Liver (tissue), 9 donors: ENCODE measurements around the gene FBXL2. TPM values are rescaled to one million over a fixed set of nuclear protein-coding genes. Genes with fewer than 3 reads are reported as not detected.

ENCODE experiments used
- DNase-seq: peaks from one replicate; pipeline ENCODE4 v3.0.0-alpha.2; 2017; ENCODE audit warnings: low spot score
- H3K27ac ChIP-seq, 2 donors: one replicate each; pipeline ENCODE4 v1.7.0; 2013; ENCODE audit warnings: inconsistent platforms in 2 of 2, low read length in 2 of 2, control low read depth in 1 of 2, low read depth in 1 of 2, mild to moderate bottlenecking in 1 of 2
- H3K27me3 ChIP-seq, 4 donors: one replicate each; pipeline versions ENCODE4 v1.6.1 to v1.7.0; 2013; ENCODE audit warnings: low read length in 3 of 4, inconsistent platforms in 1 of 4, mild to moderate bottlenecking in 1 of 4, moderate library complexity in 1 of 4; ENCODE audit not compliant: control insufficient read depth in 4 of 4, insufficient read depth in 4 of 4
- H3K36me3 ChIP-seq, 4 donors: one replicate each; pipeline versions ENCODE4 v1.6.1 to v1.7.0; 2013; ENCODE audit warnings: low read length in 3 of 4, mild to moderate bottlenecking in 3 of 4, low read depth in 1 of 4, moderate library complexity in 1 of 4; ENCODE audit not compliant: control insufficient read depth in 4 of 4, insufficient read depth in 3 of 4
- H3K4me1 ChIP-seq, 4 donors: one replicate each; pipeline versions ENCODE4 v1.6.1 to v1.7.0; 2013; ENCODE audit warnings: low read length in 3 of 4, mild to moderate bottlenecking in 3 of 4, moderate library complexity in 1 of 4; ENCODE audit not compliant: control insufficient read depth in 4 of 4, insufficient read depth in 4 of 4
- H3K4me3 ChIP-seq, 3 donors: one replicate each; pipeline versions ENCODE4 v1.6.1 to v1.7.0; 2013; ENCODE audit warnings: low read length in 3 of 3, control low read depth in 1 of 3, low read depth in 1 of 3, mild to moderate bottlenecking in 1 of 3
- H3K9ac ChIP-seq, 2 donors: one replicate each; pipeline ENCODE4 v1.7.0; 2013; ENCODE audit warnings: low read length in 2 of 2, mild to moderate bottlenecking in 2 of 2, moderate library complexity in 2 of 2, control low read depth in 1 of 2, low read depth in 1 of 2
- H3K9me3 ChIP-seq, 4 donors: one replicate each; pipeline versions ENCODE4 v1.6.1 to v1.7.0; 2013; ENCODE audit warnings: low read length in 3 of 4; ENCODE audit not compliant: control insufficient read depth in 4 of 4
- EGR1 ChIP-seq, 2 donors: IDR thresholded peaks; 2 replicates each; pipeline ENCODE4 v1.6.1; 2016 to 2018; ENCODE audit warnings: antibody characterized with exemption in 2 of 2, low read depth in 2 of 2
- FOXA1 ChIP-seq: IDR thresholded peaks from 2 replicates; pipeline ENCODE4 v1.6.1; 2016; ENCODE audit warnings: antibody characterized with exemption
- FOXA2 ChIP-seq: IDR thresholded peaks from 2 replicates; pipeline ENCODE4 v1.6.1; 2016; ENCODE audit warnings: antibody characterized with exemption
- GABPA ChIP-seq, 2 donors: IDR thresholded peaks in 1 of 2; conservative IDR thresholded peaks in 1 of 2; 2 replicates each; pipeline ENCODE4 v1.6.1; 2016; ENCODE audit warnings: antibody characterized with exemption in 2 of 2, mild to moderate bottlenecking in 1 of 2, moderate library complexity in 1 of 2
- HNF4A ChIP-seq, 2 donors: conservative IDR thresholded peaks; 2 replicates each; pipeline ENCODE4 v1.6.1; 2016; ENCODE audit warnings: antibody characterized with exemption in 2 of 2, mild to moderate bottlenecking in 2 of 2
- HNF4G ChIP-seq: IDR thresholded peaks from 2 replicates; pipeline ENCODE4 v1.6.1; 2016; ENCODE audit warnings: antibody characterized with exemption
- JUND ChIP-seq, 2 donors: IDR thresholded peaks; 2 replicates each; pipeline ENCODE4 v1.6.1; 2016; ENCODE audit warnings: antibody characterized with exemption in 2 of 2
- NR2F2 ChIP-seq: IDR thresholded peaks from 2 replicates; pipeline ENCODE4 v1.6.1; 2016; ENCODE audit warnings: antibody characterized with exemption
- RAD21 ChIP-seq, 2 donors: IDR thresholded peaks; 2 replicates each; pipeline ENCODE4 v1.6.1; 2016; ENCODE audit warnings: antibody characterized with exemption in 2 of 2, mild to moderate bottlenecking in 2 of 2
- RXRA ChIP-seq, 2 donors: IDR thresholded peaks; 2 replicates each; pipeline ENCODE4 v1.6.1; 2017 to 2018; ENCODE audit warnings: antibody characterized with exemption in 2 of 2, mild to moderate bottlenecking in 1 of 2
- SP1 ChIP-seq: IDR thresholded peaks from 2 replicates; pipeline ENCODE4 v1.6.1; 2018; ENCODE audit warnings: antibody characterized with exemption, mild to moderate bottlenecking
- TAF1 ChIP-seq: conservative IDR thresholded peaks from 2 replicates; pipeline ENCODE4 v1.6.1; 2016; ENCODE audit warnings: antibody characterized with exemption, mild to moderate bottlenecking
- YY1 ChIP-seq: IDR thresholded peaks from 2 replicates; pipeline ENCODE4 v1.6.1; 2016; ENCODE audit warnings: antibody characterized with exemption, mild to moderate bottlenecking
- polyA plus RNA-seq, 2 donors: library from polyadenylated mRNA; stranded (reverse) in 1 of 2; unstranded in 1 of 2; fragments of 200-250 nt in 1 of 2; fragments of >200 nt in 1 of 2; fragmentation: Nextera tagmentation in 1 of 2; extraction: Ambion mirVana in 1 of 2; gene quantifications; one replicate each; pipeline versions ENCODE4 v1.2.1 to v1.2.3, GENCODE V29; 2013 to 2015
- total RNA-seq, 2 donors: library from RNA; depleted of rRNA; stranded (reverse); fragments of >200 nt; gene quantifications; one replicate each; pipeline ENCODE4 v1.2.3, GENCODE V29; 2014
- TF ChIP-seq, protein P1 (sequence below): fragments of 150-350 bp; IDR thresholded peaks from 2 replicates; pipeline ENCODE4 v1.5.1; 2017; ENCODE audit warnings: improper control_type of control experiment, low read depth, low read length; ENCODE audit not compliant: missing input control
- TF ChIP-seq, protein P2 (sequence below): IDR thresholded peaks from 2 replicates; pipeline ENCODE4 v1.6.1; 2016; ENCODE audit warnings: antibody characterized with exemption
- TF ChIP-seq, protein P3 (sequence below): IDR thresholded peaks from 2 replicates; pipeline ENCODE4 v1.6.1; 2016; ENCODE audit warnings: antibody characterized with exemption, mild to moderate bottlenecking
- TF ChIP-seq, protein P4 (sequence below): IDR thresholded peaks from 2 replicates; pipeline ENCODE4 v1.6.1; 2016; ENCODE audit warnings: antibody characterized with exemption
- TF ChIP-seq, protein P5 (sequence below): IDR thresholded peaks from 2 replicates; pipeline ENCODE4 v1.6.1; 2016; ENCODE audit warnings: antibody characterized with exemption
- donor health status: healthy.
- donor health status: healthy.
- donor health status: healthy.
- donor health status: healthy.
- donor health status: healthy.

Gene FBXL2
- total and polyA plus RNA-seq, 4 donors: 0.24 to 1.3 (median 0.81) TPM

DNA sequence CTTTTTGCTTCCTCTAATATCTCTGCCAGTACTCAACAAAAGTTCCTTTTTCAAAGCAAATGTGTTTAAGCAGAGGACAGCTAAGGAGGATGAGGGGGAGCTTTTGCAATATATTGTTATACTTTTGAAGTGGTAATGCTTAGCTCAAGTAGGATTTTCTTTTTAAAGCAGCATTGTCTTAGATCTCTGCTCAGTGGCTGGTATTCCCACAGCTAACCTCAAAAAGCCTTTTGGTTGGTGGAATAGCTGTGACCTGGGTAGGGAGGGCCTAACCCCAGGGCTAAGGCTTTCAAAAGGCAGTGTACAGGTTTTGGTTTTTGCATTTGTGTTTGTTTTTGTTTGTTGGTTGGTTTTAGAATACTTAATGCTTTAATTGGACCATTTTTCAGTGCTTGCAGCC is 86.8 kb downstream of the FBXL2 start:
- no peak overlapping the region for H3K4me3 ChIP-seq
- TF ChIP-seq NR2F2 (no peak), YY1 (no peak), SP1 (no peak), RXRA (IDR thresholded peaks at IDR 0.05) (no peak), TAF1 (no peak), JUND (IDR thresholded peaks at IDR 0.05) (no peak), RAD21 (IDR thresholded peaks at IDR 0.05) (no peak), GABPA (IDR thresholded peaks at IDR 0.05 in 1 of 2, conservative IDR thresholded peaks at IDR 0.05 in 1 of 2) (no peak), HNF4A (conservative IDR thresholded peaks at IDR 0.05) (no peak), FOXA2 (no peak), EGR1 (IDR thresholded peaks at IDR 0.05; ENCODE audit: low read depth in 2 of 2) (no peak), HNF4G (no peak), FOXA1 (no peak)
- TF ChIP-seq, protein P1, sequence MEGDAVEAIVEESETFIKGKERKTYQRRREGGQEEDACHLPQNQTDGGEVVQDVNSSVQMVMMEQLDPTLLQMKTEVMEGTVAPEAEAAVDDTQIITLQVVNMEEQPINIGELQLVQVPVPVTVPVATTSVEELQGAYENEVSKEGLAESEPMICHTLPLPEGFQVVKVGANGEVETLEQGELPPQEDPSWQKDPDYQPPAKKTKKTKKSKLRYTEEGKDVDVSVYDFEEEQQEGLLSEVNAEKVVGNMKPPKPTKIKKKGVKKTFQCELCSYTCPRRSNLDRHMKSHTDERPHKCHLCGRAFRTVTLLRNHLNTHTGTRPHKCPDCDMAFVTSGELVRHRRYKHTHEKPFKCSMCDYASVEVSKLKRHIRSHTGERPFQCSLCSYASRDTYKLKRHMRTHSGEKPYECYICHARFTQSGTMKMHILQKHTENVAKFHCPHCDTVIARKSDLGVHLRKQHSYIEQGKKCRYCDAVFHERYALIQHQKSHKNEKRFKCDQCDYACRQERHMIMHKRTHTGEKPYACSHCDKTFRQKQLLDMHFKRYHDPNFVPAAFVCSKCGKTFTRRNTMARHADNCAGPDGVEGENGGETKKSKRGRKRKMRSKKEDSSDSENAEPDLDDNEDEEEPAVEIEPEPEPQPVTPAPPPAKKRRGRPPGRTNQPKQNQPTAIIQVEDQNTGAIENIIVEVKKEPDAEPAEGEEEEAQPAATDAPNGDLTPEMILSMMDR: no peak
- TF ChIP-seq, protein P2, sequence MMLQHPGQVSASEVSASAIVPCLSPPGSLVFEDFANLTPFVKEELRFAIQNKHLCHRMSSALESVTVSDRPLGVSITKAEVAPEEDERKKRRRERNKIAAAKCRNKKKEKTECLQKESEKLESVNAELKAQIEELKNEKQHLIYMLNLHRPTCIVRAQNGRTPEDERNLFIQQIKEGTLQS: no peak
- TF ChIP-seq, protein P3, sequence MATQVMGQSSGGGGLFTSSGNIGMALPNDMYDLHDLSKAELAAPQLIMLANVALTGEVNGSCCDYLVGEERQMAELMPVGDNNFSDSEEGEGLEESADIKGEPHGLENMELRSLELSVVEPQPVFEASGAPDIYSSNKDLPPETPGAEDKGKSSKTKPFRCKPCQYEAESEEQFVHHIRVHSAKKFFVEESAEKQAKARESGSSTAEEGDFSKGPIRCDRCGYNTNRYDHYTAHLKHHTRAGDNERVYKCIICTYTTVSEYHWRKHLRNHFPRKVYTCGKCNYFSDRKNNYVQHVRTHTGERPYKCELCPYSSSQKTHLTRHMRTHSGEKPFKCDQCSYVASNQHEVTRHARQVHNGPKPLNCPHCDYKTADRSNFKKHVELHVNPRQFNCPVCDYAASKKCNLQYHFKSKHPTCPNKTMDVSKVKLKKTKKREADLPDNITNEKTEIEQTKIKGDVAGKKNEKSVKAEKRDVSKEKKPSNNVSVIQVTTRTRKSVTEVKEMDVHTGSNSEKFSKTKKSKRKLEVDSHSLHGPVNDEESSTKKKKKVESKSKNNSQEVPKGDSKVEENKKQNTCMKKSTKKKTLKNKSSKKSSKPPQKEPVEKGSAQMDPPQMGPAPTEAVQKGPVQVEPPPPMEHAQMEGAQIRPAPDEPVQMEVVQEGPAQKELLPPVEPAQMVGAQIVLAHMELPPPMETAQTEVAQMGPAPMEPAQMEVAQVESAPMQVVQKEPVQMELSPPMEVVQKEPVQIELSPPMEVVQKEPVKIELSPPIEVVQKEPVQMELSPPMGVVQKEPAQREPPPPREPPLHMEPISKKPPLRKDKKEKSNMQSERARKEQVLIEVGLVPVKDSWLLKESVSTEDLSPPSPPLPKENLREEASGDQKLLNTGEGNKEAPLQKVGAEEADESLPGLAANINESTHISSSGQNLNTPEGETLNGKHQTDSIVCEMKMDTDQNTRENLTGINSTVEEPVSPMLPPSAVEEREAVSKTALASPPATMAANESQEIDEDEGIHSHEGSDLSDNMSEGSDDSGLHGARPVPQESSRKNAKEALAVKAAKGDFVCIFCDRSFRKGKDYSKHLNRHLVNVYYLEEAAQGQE: no peak
- TF ChIP-seq, protein P4, sequence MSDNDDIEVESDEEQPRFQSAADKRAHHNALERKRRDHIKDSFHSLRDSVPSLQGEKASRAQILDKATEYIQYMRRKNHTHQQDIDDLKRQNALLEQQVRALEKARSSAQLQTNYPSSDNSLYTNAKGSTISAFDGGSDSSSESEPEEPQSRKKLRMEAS: no peak
- TF ChIP-seq, protein P5, sequence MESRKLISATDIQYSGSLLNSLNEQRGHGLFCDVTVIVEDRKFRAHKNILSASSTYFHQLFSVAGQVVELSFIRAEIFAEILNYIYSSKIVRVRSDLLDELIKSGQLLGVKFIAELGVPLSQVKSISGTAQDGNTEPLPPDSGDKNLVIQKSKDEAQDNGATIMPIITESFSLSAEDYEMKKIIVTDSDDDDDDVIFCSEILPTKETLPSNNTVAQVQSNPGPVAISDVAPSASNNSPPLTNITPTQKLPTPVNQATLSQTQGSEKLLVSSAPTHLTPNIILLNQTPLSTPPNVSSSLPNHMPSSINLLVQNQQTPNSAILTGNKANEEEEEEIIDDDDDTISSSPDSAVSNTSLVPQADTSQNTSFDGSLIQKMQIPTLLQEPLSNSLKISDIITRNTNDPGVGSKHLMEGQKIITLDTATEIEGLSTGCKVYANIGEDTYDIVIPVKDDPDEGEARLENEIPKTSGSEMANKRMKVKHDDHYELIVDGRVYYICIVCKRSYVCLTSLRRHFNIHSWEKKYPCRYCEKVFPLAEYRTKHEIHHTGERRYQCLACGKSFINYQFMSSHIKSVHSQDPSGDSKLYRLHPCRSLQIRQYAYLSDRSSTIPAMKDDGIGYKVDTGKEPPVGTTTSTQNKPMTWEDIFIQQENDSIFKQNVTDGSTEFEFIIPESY: no peak
- H3K27me3 ChIP-seq: no peaks in the 10 kb centered on the region
- no peaks in the 10 kb centered on the region for H3K9me3 ChIP-seq
- no peaks in the 10 kb centered on the region for H3K4me1 ChIP-seq
- DNase-seq: no peak
- no peaks in the 10 kb centered on the region for H3K36me3 ChIP-seq
- H3K27ac ChIP-seq: no peak overlapping the region
- H3K9ac ChIP-seq: no peak overlapping the region
